GM19035 (cell line): ENCODE measurements around the gene RNF20.
"Not testable (repeated sequence)": the region's sequence is repeated elsewhere in the genome, so short reads cannot be mapped to it uniquely, and the experiment has no call there.

Source experiments
- ATAC-seq: cut with Tn5 transposase; IDR thresholded peaks from one replicate; pipeline ENCODE4 v1.9.1; 2021; ENCODE audit not compliant: unreplicated experiment

The RNF20 gene

GRCh38 chr9:101587332-101588043 lies 53.8 kb downstream of the RNF20 start:
- no peak for ATAC-seq

GRCh38 chr9:101590074-101590473 lies 56.4 kb downstream of the RNF20 start:
- not testable (repeated sequence) for ATAC-seq

- ATAC-seq = no peak
Observed at GRCh38 chr9:101590901-101591300, 57.2 kb downstream of the RNF20 start.

- ATAC-seq = no peak
Observed at GRCh38 chr9:101591787-101592446, 58.3 kb downstream of the RNF20 start.

- ATAC-seq = no peak
Observed at GRCh38 chr9:101592788-101593187, 59.1 kb downstream of the RNF20 start.

- no peak for ATAC-seq
Observed at GRCh38 chr9:101593345-101593744, 59.7 kb downstream of the RNF20 start.

GRCh38 chr9:101594796-101595195 lies 61.1 kb downstream of the RNF20 start, which contains the start of gene PPP3R2:
PPP3R2 (minus strand) TSS chr9:101594969; CDS start chr9:101594921, 48 bp downstream.
- ATAC-seq = no peak

- peak; percentile 52 for ATAC-seq
Observed at GRCh38 chr9:101601904-101602765, 68.5 kb downstream of the RNF20 start.

GRCh38 chr9:101604296-101604695 lies 70.6 kb downstream of the RNF20 start:
- ATAC-seq = no peak

- ATAC-seq = no peak
Observed at GRCh38 chr9:101605547-101605946, 71.9 kb downstream of the RNF20 start.
